Ishikawa (cell line): ENCODE data around the gene C19orf73.

ENCODE experiments used
- CEBPB ChIP-seq: IDR thresholded peaks from 2 replicates; pipeline ENCODE4 v1.6.1; 2012
- CREB1 ChIP-seq: IDR thresholded peaks from 2 replicates; pipeline ENCODE4 v1.6.1; 2012; ENCODE audit warnings: low read depth
- EGR1 ChIP-seq: IDR thresholded peaks from 2 replicates; pipeline ENCODE4 v1.6.1; 2012
- EP300 ChIP-seq: IDR thresholded peaks from 2 replicates; pipeline ENCODE4 v1.6.1; 2012; ENCODE audit warnings: borderline replicate concordance
- FOXM1 ChIP-seq: IDR thresholded peaks from 2 replicates; pipeline ENCODE4 v1.6.1; 2012; ENCODE audit warnings: low read depth, borderline replicate concordance
- NFIC ChIP-seq: IDR thresholded peaks from 2 replicates; pipeline ENCODE4 v1.6.1; 2012
- RAD21 ChIP-seq: IDR thresholded peaks from 2 replicates; pipeline ENCODE4 v1.6.1; 2012; ENCODE audit warnings: low read depth
- TAF1 ChIP-seq: IDR thresholded peaks from 2 replicates; pipeline ENCODE4 v1.6.1; 2012; ENCODE audit warnings: low read depth, mild to moderate bottlenecking
- TCF12 ChIP-seq: IDR thresholded peaks from 2 replicates; pipeline ENCODE4 v1.6.1; 2012; ENCODE audit warnings: low read depth
- TEAD4 ChIP-seq: IDR thresholded peaks from 2 replicates; pipeline ENCODE4 v1.6.1; 2012
- YY1 ChIP-seq: IDR thresholded peaks from 2 replicates; pipeline ENCODE4 v1.6.1; 2012; ENCODE audit warnings: low read depth
- ZBTB7A ChIP-seq: IDR thresholded peaks from 2 replicates; pipeline ENCODE4 v1.6.1; 2012; ENCODE audit warnings: low read depth
- TF ChIP-seq, protein P1 (sequence below): IDR thresholded peaks from 2 replicates; pipeline ENCODE4 v1.6.1; 2012
- TF ChIP-seq, protein P2 (sequence below): IDR thresholded peaks from 2 replicates; pipeline ENCODE4 v1.6.1; 2012
- TF ChIP-seq, protein P3 (sequence below): IDR thresholded peaks from 2 replicates; pipeline ENCODE4 v1.6.1; 2012; ENCODE audit warnings: low read depth, mild to moderate bottlenecking

Gene C19orf73

DNA sequence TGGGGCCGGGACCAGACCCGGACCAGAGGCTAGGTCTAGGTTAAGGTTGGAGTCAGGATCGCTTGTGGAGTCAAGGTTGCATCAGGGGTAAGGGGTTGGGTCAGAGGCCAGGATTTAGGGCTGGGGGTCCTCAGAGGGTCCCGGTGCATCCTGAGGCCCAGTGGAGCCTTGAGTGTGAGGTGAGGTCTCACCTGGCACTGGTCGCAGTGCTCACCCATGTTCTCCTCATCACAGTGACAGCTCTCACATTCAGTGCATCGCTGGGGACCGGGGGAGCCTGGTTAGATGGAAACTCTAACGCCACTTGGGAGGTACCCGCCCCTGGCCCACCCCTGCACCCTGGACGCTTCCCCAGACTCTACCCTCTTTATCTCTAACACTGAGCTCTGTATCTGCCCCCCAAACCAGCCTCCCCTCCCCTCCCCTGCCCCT, 33.2 kb upstream of the C19orf73 start:
- TF ChIP-seq ZBTB7A: peak; percentile 80; the same call in 1 of the 2 replicates
- TF ChIP-seq EP300: no peak

DNA sequence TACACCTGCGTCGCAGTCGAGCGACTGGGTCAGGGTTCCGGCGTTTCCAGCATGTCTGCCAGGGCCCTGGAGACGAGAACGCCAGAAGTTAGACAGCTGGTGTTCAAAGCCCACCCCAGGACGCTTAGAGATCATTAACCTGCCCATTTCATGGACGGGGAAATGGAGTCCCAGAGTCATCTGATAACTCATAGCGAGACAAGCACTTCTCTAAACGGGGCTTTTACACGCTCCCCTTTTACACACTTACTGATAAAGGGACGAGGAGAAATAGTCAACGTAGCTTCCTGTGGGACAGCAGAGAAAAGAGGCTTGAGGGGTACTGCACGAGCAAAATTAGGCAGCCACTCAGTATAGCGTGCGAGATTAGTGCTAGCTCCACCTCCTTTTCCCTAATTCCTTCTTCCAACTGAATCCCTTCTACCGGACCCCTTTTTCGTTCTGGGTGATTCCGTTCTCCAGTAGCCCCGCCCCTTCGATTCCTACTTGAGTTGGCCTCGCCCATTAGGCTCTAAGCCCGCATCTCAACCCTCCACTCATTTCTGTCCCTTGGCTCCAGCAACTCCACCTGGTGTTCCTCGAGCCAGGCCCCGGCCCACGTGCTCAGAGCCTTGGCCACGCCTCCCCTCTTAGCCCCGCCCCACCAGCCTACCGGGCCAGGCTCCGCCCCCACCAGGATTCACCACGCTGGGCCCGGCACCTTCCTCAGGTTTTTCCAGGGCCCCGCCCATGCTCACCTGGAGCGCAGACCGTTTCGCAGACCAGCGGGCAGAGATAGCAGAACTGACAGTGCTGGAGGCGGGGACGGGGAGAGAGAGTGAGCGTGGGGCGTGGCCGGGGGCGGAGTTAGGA, 32.5 kb upstream of the C19orf73 start:
- TF ChIP-seq EGR1 (0 out of 2 replicates have a peak, but pooled peaks have one; percentile 14), TEAD4 (no peak), TCF12 (0 out of 2 replicates have a peak, but pooled peaks have one; percentile 39), TAF1 (0 out of 2 replicates have a peak, but pooled peaks have one; percentile 28), RAD21 (no peak; the same call in 1 of the 2 replicates), CREB1 (no peak)
- TF ChIP-seq, protein P1, sequence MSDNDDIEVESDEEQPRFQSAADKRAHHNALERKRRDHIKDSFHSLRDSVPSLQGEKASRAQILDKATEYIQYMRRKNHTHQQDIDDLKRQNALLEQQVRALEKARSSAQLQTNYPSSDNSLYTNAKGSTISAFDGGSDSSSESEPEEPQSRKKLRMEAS: peak; percentile 99
- TF ChIP-seq, protein P2, sequence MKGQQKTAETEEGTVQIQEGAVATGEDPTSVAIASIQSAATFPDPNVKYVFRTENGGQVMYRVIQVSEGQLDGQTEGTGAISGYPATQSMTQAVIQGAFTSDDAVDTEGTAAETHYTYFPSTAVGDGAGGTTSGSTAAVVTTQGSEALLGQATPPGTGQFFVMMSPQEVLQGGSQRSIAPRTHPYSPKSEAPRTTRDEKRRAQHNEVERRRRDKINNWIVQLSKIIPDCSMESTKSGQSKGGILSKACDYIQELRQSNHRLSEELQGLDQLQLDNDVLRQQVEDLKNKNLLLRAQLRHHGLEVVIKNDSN: peak; percentile 89

DNA sequence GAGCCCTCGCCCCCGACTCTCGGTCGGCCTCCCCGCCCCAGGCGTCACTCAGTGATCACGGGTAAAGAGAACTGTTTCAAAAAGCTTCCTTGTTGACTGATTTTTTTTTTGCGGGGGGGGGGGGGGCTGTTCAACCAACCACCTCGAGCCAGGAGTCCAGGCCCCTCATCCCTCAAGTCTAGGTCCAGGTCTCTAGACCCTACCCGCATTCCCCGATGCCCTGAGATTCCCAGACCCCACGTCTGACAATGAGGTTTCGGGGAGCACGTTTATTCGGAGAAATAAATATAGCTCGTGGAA, 32.0 kb upstream of the C19orf73 start:
- TF ChIP-seq CREB1 (no peak), RAD21 (no peak), CEBPB (no peak), EGR1 (no peak), ZBTB7A (no peak), TAF1 (no peak; the same call in 1 of the 2 replicates), NFIC (no peak)
- TF ChIP-seq, protein P1: no peak

DNA sequence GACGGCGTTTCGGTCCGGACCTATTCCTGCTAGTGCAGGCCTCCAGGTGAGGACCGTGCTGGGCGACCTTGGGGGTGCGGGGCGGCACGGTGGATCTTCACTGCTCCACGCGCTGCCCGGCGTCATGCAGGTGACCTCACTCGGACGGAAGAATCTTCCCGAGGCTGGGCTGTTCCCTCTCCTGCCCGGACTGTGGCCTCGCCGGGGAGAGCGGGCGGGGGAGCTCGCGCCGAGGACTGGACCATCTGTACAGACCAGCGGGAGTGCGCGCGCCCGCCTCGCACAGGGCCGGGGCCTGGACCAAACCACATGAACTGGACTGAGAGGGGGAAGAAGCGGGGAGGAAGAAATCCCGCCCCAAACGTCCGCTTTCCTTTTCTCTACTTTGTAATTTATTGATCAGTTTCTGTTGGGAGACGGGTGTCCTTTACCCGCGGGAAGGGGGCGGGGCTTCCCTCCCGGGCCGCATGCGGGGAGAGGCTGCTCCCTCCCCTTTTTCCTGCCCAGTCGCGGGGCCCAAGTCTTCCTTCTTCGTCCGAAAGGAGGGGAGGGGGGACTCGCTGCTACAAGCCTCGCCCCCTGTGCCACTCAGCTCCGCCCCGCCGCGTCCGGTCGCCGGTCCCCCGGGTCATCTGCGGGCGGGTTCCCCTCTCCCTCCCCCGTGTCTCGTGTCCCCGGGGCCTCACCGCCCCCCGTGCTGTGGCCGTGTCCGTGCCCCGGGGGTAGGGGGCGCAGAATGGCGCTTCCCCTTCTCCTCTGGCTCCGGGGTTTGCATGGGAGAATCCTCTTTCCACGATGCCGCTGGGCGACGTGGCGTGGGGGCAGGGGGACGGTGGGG, 31.4 kb upstream of the C19orf73 start:
- no peak for TF ChIP-seq RAD21
- TF ChIP-seq EGR1: no peak
- peak; percentile 28; the same call in 1 of the 2 replicates for TF ChIP-seq TAF1
- TF ChIP-seq, protein P1: peak; percentile 78
- no peak for TF ChIP-seq YY1
- TF ChIP-seq ZBTB7A: peak; percentile 87

DNA sequence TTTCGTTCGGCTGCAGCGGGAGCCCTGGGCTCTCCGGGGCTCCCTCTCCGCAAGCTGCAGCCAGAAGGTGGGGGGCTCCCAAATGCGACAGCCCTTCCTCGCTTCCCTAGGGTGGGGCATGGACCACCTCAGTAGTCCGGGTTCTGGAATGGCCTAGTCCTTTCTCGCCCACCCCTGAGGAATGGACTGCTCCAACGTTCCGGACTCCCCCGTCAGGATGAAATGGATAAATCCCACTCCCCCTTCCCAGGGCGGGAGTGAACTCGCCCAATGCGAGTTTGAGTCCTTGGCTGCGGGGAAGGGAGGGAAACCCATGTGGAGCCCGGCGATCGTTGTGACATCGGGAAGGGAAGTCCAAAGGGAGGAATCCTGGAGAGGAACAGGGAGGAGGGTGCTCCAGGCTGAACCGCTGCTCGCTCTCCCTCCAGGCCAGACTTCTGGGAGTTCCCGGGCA, 30.7 kb upstream of the C19orf73 start:
- no peak for TF ChIP-seq YY1
- no peak for TF ChIP-seq TEAD4
- TF ChIP-seq CREB1: no peak
- no peak for TF ChIP-seq RAD21
- no peak for TF ChIP-seq EP300
- TF ChIP-seq CEBPB: 0 out of 2 replicates have a peak, but pooled peaks have one; percentile 21
- TF ChIP-seq FOXM1: 0 out of 2 replicates have a peak, but pooled peaks have one; percentile 14
- TF ChIP-seq, protein P3, sequence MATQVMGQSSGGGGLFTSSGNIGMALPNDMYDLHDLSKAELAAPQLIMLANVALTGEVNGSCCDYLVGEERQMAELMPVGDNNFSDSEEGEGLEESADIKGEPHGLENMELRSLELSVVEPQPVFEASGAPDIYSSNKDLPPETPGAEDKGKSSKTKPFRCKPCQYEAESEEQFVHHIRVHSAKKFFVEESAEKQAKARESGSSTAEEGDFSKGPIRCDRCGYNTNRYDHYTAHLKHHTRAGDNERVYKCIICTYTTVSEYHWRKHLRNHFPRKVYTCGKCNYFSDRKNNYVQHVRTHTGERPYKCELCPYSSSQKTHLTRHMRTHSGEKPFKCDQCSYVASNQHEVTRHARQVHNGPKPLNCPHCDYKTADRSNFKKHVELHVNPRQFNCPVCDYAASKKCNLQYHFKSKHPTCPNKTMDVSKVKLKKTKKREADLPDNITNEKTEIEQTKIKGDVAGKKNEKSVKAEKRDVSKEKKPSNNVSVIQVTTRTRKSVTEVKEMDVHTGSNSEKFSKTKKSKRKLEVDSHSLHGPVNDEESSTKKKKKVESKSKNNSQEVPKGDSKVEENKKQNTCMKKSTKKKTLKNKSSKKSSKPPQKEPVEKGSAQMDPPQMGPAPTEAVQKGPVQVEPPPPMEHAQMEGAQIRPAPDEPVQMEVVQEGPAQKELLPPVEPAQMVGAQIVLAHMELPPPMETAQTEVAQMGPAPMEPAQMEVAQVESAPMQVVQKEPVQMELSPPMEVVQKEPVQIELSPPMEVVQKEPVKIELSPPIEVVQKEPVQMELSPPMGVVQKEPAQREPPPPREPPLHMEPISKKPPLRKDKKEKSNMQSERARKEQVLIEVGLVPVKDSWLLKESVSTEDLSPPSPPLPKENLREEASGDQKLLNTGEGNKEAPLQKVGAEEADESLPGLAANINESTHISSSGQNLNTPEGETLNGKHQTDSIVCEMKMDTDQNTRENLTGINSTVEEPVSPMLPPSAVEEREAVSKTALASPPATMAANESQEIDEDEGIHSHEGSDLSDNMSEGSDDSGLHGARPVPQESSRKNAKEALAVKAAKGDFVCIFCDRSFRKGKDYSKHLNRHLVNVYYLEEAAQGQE: no peak; the same call in 1 of the 2 replicates
- 0 out of 2 replicates have a peak, but pooled peaks have one; percentile 33 for TF ChIP-seq TAF1
- TF ChIP-seq, protein P1: peak; percentile 63
- TF ChIP-seq TCF12: peak; percentile 6; the same call in 1 of the 2 replicates
- TF ChIP-seq, protein P2: no peak
- TF ChIP-seq ZBTB7A: no peak
- no peak for TF ChIP-seq NFIC
- no peak for TF ChIP-seq EGR1

DNA sequence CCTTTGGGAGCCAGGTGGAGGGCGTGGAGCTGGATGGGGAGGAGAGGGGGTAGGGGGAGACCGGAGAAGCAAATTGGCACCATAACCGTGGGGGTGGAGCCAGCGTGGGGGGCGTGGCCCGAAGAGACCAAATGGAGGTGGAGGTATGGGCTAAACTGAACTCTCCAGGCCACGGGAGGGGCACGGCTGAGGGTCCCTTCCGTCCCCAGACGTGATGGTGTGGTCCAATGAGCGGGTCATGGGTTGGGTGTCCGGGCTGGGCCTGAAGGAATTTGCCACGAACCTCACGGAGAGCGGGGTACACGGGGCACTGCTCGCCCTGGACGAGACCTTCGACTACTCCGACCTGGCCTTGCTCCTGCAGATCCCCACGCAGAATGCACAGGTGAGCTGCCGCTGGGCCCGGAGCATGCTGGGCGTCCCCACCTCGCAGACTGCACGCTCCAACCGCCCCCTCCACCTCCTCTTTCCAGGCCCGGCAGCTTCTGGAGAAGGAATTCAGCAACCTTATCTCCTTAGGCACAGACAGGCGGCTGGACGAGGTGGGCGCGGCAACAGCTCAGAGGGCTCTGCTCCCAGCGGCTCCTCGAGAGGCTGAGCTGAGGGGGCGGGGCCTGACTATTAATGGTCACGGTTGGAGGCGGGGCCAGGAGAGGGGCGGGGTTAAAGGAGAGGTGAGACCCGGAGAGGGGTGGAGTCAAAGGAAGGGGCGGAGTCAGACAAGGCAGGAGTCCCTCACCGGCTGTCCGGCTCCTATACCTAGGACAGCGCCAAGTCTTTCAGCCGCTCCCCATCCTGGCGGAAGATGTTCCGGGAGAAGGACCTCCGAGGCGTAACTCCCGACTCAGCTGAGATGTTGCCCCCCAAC, 30.1 kb upstream of the C19orf73 start:
- TF ChIP-seq TEAD4 (no peak; the same call in 1 of the 2 replicates), ZBTB7A (0 out of 2 replicates have a peak, but pooled peaks have one; percentile 27), EGR1 (peak; percentile 58), TCF12 (no peak)
- TF ChIP-seq, protein P1: peak; percentile 82
- TF ChIP-seq, protein P3: peak; percentile 82
